Suprapubic skin (tissue), 4 donors: ENCODE data around the gene CRELD1.

Experiments used
- CTCF ChIP-seq, 2 donors: fragments of 200-600 bp in 1 of 2; fragments of 450-650 bp in 1 of 2; sonication (generic) in 1 of 2; IDR thresholded peaks; one replicate each; pipeline ENCODE4 v1.5.1; 2016 to 2019; ENCODE audit warnings: antibody characterized with exemption in 2 of 2, mild to moderate bottlenecking in 1 of 2, moderate library complexity in 1 of 2
- EP300 ChIP-seq: sonication (generic); formaldehyde crosslinking; IDR thresholded peaks from one replicate; pipeline ENCODE4 v1.6.1; 2017; ENCODE audit warnings: antibody characterized with exemption
- POLR2A ChIP-seq, 2 donors: fragments of 450-650 bp; IDR thresholded peaks; one replicate each; pipeline ENCODE4 v1.6.1; 2017; ENCODE audit warnings: antibody characterized with exemption in 2 of 2, mild to moderate bottlenecking in 2 of 2, moderate library complexity in 2 of 2
- POLR2AphosphoS5 ChIP-seq, 3 donors: sonication (generic); formaldehyde crosslinking; IDR thresholded peaks; one replicate each; pipeline ENCODE4 v1.6.1; 2017; ENCODE audit warnings: antibody characterized with exemption in 3 of 3

- no peak for TF ChIP-seq CTCF (IDR thresholded peaks at IDR 0.05)
- no peak for TF ChIP-seq POLR2AphosphoS5 (IDR thresholded peaks at IDR 0.05)
- no peak for TF ChIP-seq POLR2A (IDR thresholded peaks at IDR 0.05)
- no peak for TF ChIP-seq EP300
Observed at GRCh38 chr3:9914559-9915253, 18.9 kb upstream of the CRELD1 start.
